Chondrocyte (in vitro differentiated cells): ENCODE measurements around the gene VRTN. TPM values are rescaled to one million over a fixed set of nuclear protein-coding genes. Genes with fewer than 3 reads are reported as not detected.
A peak's percentile ranks its signal among the peaks of the same experiment; 100 is the strongest.

Experiments used
- DNase-seq: peaks from one replicate; pipeline ENCODE4 v3.0.0; 2021; ENCODE audit warnings: mixed read lengths, low spot score
- H3K27ac Mint-ChIP-seq: one replicate; pipeline ENCODE4 v1.8.0; 2021; ENCODE audit warnings: mild to moderate bottlenecking, moderate library complexity, mixed read lengths; ENCODE audit not compliant: unreplicated experiment
- H3K27me3 Mint-ChIP-seq: 2 replicates; pipeline ENCODE4 v1.8.0; 2021; ENCODE audit warnings: low read depth, mixed read lengths
- H3K36me3 Mint-ChIP-seq: 2 replicates; pipeline ENCODE4 v1.8.0; 2021; ENCODE audit warnings: low read depth, mixed read lengths
- H3K4me1 Mint-ChIP-seq: 2 replicates; pipeline ENCODE4 v1.8.0; 2021; ENCODE audit warnings: low read depth, mild to moderate bottlenecking, mixed read lengths
- H3K4me3 Mint-ChIP-seq: one replicate; pipeline ENCODE4 v1.8.0; 2021; ENCODE audit warnings: mild to moderate bottlenecking, moderate library complexity, mixed read lengths; ENCODE audit not compliant: unreplicated experiment
- H3K9me3 Mint-ChIP-seq: 2 replicates; pipeline ENCODE4 v1.8.0; 2021; ENCODE audit warnings: low read depth, mixed read lengths
- total RNA-seq: library from RNA; stranded (reverse); gene quantifications from 3 replicates; pipeline ENCODE4 v1.2.1, GENCODE V29; 2021
- TF ChIP-seq, protein P1 (sequence below): fragments of 200-600 bp; sonication (generic); IDR thresholded peaks from 2 replicates; pipeline ENCODE4 v1.5.0; 2021; ENCODE audit warnings: antibody characterized with exemption, mild to moderate bottlenecking, moderate library complexity

Gene VRTN
- total RNA-seq, 1 donor from 2014 or later: not detected

GRCh38 chr14:74358176-74358829, 10.0 kb downstream of the VRTN start:
- H3K9me3 Mint-ChIP-seq: no peaks in the 10 kb centered on the region
- no peak overlapping the region for H3K4me3 Mint-ChIP-seq
- H3K36me3 Mint-ChIP-seq: no peaks in the 10 kb centered on the region
- H3K27me3 Mint-ChIP-seq: peaks cover 23% of the 10 kb centered on the region
- peaks cover 3% of the 10 kb centered on the region for H3K4me1 Mint-ChIP-seq
- H3K27ac Mint-ChIP-seq: no peak overlapping the region
- DNase-seq: peak; percentile 87
- TF ChIP-seq, protein P1, sequence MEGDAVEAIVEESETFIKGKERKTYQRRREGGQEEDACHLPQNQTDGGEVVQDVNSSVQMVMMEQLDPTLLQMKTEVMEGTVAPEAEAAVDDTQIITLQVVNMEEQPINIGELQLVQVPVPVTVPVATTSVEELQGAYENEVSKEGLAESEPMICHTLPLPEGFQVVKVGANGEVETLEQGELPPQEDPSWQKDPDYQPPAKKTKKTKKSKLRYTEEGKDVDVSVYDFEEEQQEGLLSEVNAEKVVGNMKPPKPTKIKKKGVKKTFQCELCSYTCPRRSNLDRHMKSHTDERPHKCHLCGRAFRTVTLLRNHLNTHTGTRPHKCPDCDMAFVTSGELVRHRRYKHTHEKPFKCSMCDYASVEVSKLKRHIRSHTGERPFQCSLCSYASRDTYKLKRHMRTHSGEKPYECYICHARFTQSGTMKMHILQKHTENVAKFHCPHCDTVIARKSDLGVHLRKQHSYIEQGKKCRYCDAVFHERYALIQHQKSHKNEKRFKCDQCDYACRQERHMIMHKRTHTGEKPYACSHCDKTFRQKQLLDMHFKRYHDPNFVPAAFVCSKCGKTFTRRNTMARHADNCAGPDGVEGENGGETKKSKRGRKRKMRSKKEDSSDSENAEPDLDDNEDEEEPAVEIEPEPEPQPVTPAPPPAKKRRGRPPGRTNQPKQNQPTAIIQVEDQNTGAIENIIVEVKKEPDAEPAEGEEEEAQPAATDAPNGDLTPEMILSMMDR: no peak

DNA sequence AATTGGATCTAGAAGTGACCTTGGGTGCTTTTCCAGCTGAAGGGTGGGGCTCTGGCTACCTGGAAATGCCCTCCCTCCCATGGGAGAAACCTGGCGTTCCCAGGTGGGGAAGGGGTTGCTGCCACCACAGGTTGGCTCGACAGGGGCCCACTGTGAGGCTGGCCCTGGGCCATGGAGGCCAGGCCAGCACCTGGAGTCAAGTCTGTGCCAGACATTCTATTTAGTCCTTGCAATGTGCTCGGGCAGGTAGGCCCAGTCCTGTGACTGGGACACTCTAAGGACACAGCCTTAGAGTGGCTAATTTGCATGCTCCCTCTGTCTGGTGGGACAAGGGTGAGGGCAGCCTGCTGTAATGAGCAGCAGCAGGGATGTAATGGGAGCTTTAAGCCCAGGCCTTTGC, 11.9 kb downstream of the VRTN start:
- H3K27me3 Mint-ChIP-seq: peaks cover 30% of the 10 kb centered on the region
- H3K27ac Mint-ChIP-seq: no peak overlapping the region
- peaks cover 3% of the 10 kb centered on the region for H3K4me1 Mint-ChIP-seq
- H3K9me3 Mint-ChIP-seq: no peaks in the 10 kb centered on the region
- TF ChIP-seq, protein P1: no peak
- no peak overlapping the region for H3K4me3 Mint-ChIP-seq
- no peak for DNase-seq
- H3K36me3 Mint-ChIP-seq: peaks cover 2% of the 10 kb centered on the region

GRCh38 chr14:74362361-74362915, 14.2 kb downstream of the VRTN start:
- Mint-ChIP-seq H3K9me3 (no peaks in the 10 kb centered on the region), H3K27me3 (peaks cover 25% of the 10 kb centered on the region), H3K27ac (no peak overlapping the region), H3K4me1 (peaks cover 3% of the 10 kb centered on the region), H3K4me3 (no peak overlapping the region), H3K36me3 (peaks cover 2% of the 10 kb centered on the region)
- TF ChIP-seq, protein P1: peak; percentile 91
- DNase-seq: no peak

- TF ChIP-seq, protein P1: no peak
- Mint-ChIP-seq H3K27ac (no peak overlapping the region), H3K4me3 (no peak overlapping the region), H3K36me3 (peaks cover 2% of the 10 kb centered on the region), H3K4me1 (peaks cover 3% of the 10 kb centered on the region), H3K9me3 (no peaks in the 10 kb centered on the region), H3K27me3 (peaks cover 17% of the 10 kb centered on the region)
- DNase-seq: no peak
These were observed 16.1 kb downstream of the VRTN start for GRCh38 chr14:74364271-74364880.

DNA sequence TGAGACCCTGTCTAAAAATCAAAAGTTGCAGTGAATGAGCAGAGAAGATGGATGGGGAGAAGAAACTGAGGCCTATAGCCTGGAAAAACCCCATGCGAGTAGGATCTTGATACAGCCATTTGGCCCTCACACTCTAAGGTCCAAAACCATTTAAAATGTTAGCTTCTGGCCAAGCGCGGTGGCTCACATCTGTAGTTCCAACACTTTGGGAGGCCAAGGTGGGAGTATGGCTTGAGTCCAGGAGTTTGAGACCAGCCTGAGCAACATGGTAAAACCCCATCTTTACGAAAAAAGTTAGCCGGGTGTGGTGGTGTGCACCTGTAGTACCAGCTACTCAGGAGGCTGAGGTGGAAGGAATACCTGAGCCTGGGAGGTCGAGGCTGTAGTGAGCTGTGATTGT, 19.8 kb downstream of the VRTN start:
- no peak overlapping the region for H3K4me3 Mint-ChIP-seq
- H3K27ac Mint-ChIP-seq: no peak overlapping the region
- DNase-seq: no peak
- no peaks in the 10 kb centered on the region for H3K9me3 Mint-ChIP-seq
- no peaks in the 10 kb centered on the region for H3K4me1 Mint-ChIP-seq
- peaks cover 2% of the 10 kb centered on the region for H3K36me3 Mint-ChIP-seq
- H3K27me3 Mint-ChIP-seq: peaks cover 19% of the 10 kb centered on the region
- TF ChIP-seq, protein P1: no peak
